HUDEP-2 (cell line): ENCODE data around the gene TGFBR3.

ENCODE experiments used
- DNase-seq, 76 experiments: peaks; one replicate each; lab custom pipeline; 2025; ENCODE audit not compliant: unreplicated experiment in 76 of 76; lab: John Stamatoyannopoulos, UW

TGFBR3 gene

DNA sequence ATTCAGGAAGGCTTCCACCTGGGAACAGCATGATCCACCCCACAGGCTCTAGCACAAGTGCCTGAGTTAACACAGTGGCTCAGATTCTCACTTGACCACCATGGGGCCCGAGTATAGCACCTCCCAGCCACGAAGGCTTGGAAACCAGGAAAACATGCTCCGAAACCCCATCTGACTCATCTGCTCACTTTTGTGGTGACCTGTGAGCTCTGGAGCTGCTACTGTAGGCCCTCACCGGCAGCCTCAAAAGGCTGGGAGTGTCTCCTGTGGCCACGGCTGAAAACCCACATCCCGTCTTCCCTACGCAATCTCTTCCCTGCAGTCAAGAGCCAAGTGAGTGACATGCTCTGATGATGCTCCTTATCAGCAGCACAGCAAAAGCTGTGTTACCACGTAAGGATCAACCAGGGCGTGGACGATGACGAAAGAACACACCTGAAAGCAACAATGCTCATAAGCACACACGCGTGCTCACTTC, 81.4 kb downstream of the TGFBR3 start:
- no peak for DNase-seq

DNA sequence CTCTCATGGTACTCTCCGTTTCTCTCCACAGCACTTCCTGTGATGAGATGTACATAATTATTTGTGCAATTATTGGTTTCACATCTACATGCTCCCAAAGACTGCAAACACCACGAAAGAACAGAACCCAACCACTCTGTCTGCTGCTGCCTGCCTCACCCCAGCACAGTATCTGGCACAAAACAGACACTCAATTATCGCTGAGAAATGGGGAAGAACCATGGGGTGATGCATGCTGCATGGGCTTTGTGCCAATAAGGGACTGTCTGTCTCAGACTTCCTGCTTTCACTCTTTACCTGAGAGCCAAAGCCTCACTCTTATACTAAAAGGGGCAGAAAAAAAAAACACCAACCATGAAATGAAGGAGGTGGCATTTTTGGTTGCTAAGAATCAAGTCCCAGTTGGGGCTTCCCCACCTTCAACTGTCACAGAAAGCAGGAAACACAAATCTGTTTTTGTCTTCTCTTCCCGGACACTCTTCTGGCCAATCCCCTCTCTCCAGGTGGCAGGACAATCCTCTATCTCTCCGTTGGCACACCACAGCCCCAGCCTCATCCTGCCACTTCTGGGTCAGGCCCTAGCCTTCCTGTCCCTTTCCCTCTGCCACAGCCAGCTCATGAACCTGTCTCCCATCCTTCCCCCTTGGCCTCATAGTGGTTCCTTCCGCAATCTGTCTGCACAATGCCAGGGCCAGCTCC, 82.0 kb downstream of the TGFBR3 start:
- peak in 32 of 76 experiments; percentile 1 to 43 (median 14) for DNase-seq

DNA sequence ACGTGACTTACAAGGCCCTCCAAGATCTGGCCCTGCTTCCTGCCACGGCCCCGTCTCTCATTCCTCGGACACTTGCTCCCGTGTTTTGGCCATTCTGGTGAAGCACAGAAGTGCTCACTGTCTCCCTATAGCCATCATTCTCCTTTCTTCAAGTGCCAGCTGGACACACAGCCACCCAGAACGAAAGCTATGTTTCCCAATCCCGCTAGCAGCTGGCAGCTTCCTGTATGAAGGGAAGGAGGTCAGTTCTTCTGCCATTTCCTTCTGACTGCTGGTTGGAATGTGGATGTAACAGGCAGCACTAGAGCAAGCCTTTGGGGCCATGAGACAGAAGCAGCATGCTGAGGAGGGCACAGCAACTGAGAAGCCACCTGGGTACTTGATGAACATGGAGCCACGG, 82.8 kb downstream of the TGFBR3 start:
- DNase-seq: no peak

DNA sequence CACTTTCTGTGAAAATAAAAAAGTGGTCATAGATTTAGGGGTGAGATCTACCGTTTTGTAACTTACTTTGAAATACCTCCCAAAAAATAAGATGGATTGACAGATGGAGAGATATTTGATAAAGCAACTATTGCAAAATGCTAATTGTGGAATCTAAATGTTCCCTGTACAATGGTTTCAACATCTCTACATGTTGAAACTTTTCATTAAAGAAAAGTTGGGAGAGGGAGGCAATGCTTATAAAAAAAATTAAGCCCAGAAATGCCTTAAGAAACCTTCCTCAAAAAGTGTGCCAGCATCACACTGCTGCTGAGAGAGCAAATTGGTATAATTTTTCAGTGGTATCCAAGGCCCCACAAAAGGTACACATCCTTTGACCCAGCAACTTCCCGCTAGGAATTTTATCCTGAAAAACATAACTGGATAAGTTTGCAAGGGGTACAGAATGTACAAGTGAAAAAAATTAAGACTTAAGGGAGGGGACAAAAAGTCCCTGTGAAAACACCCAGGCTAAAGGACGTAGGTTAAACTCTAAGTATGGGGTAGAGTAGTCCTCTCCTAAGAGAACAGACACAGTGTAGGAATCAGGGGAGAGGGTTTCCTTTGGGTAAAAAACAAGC, 84.3 kb downstream of the TGFBR3 start:
- DNase-seq: no peak

DNA sequence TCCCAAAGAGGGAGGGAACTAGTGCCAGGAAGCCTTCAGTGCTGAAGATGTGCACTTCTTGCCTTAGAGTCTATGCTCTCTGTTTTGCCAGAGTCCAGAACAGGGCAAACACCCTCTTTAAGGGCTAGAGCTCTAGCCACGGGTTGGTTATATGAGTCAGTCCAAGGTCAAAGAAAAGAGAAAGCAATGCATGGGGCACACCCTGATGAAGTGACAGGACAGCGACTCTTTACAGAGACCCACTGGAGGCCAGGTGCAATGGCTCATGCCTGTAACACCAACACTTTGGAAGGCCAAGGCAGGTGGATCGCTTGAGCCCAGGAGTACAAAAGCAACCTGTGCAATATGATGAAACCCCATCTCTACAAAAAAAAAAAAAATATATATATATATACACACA, 86.1 kb downstream of the TGFBR3 start:
- DNase-seq: no peak

GRCh38 chr1:91799159-91799558, 86.8 kb downstream of the TGFBR3 start:
- no peak for DNase-seq

- no peak for DNase-seq
Observed at GRCh38 chr1:91798740-91799139, 87.2 kb downstream of the TGFBR3 start.

DNA sequence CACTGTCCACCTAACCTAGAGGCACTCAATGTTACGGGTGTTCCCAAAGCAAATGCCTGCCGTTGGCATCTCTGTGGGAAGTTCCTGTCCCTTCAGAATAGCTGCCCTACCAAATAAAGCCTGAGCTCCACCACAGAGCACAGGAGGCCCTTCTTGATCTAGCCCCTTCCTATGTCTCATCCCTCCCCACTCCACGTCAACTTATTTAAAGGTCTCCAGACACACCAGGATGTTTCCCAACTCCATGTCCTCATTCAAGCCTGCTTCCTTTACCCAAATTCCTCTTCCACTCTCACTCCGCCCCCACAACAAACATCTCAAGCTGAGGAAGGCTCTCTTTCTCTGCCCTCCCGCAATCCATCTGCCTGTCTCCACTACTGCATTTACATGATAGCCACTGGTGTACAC, 87.7 kb downstream of the TGFBR3 start:
- no peak for DNase-seq

GRCh38 chr1:91797164-91797563, 88.8 kb downstream of the TGFBR3 start:
- no peak for DNase-seq

- no peak for DNase-seq
Observed at GRCh38 chr1:91796390-91796654, 89.6 kb downstream of the TGFBR3 start.

- DNase-seq: no peak
Observed at GRCh38 chr1:91795591-91796389, 90.2 kb downstream of the TGFBR3 start.

- DNase-seq: no peak
Observed at GRCh38 chr1:91793877-91794276, 92.1 kb downstream of the TGFBR3 start.

DNA sequence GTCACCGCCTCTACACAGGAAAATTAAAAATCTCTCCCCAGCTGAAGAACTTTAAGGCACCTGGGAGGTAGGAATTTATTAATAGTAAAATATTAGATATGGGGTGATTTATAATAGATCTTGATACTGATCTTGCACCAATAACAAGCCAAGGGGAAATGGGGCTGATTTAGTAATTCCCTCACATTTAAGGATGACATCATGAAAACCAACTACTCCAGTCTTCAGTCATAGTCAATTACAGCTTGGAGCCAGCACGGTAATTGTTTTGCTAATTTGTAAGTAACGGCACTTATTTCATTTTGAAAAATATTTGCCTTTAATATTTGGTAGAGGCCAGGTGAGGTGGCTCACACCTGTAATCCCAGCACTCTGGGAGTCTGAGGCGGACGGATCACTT, 92.8 kb downstream of the TGFBR3 start:
- DNase-seq: no peak

DNA sequence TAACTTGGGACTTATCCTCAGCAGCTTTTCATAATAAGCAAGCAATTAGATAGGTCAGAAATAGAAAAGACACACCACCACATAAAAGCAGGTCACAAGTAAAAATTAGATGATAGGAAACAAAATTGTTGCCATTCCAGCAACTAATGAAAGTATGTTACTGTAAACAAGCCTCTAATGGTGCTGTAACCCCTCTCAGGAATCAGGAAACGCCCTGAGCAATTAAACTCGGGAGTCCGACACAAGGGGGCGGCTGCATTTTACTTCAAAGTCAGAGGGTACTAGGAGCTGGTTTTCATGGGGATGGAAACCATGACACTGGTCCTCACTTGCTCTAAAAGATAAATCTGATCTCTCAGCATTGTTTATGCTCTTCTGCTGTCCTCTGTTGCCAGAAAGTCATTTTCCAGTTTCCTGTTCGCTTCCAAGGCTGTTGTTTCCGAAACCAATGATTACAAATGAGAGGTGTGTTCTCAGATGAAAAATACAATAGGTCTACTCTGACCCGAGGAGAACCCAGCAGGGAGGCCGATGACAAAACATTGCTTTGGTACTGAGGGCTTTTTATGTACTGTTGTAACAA, 93.4 kb downstream of the TGFBR3 start:
- DNase-seq: no peak

GRCh38 chr1:91791691-91792488, 94.1 kb downstream of the TGFBR3 start:
- DNase-seq: no peak

DNA sequence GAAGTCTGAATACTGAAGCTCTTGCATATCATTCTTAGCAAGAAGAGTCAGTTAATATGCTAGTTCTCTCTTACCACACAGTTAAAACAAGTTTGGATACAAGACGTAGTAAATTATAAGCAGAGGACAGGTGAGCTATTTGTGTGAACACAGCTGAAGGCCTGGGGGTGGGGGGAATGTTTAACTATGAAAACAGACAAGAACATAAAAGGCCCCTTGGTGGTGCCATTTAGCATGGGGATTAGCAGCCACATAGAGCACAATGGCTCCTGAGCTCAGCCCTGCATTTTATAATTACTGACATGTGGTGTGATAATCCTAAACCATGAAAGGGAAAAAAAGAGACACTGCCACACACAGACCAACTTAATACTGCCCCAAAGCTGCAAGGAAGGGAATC, 94.8 kb downstream of the TGFBR3 start:
- no peak for DNase-seq

GRCh38 chr1:91790392-91790791, 95.6 kb downstream of the TGFBR3 start:
- no peak for DNase-seq

DNA sequence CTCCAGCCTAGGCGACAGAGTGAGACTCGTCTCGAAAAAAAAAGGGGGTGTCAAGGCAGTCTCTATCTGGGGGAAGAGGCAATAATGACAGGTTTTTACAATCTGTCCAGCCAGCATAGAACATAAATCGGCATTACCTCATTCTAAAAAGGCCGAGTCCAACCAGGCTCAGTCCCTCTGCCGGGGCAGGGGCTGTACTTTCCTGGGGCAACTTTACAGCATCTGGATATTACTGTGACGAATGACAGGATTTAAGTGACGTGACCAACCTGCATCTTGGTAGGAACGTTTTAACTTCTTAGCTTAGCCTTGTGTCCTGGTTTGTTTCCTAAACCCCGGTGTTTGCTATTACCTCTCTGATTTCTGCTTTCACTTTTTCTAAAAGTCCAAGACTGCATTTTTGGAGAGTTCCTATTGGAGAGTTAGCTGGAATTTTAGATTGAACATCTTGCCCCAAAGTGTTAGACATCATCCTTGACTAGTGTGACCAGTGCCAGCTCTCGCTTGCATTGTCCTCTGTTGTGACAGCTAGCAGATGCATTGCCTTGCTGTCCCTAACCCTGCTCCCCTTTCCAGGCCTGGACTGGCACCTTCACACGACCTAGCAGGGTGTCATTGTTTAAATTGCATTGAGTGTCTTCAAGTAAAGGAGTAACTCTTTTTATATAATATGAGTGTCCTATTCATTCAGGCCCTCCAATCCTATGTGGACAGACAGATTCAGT, 96.5 kb downstream of the TGFBR3 start:
- DNase-seq: no peak

GRCh38 chr1:91787919-91788318, 98.0 kb downstream of the TGFBR3 start:
- DNase-seq: no peak

- no peak for DNase-seq
Observed at GRCh38 chr1:91784616-91785015, 101.3 kb downstream of the TGFBR3 start.
